Urothelium cell line (cell line): ENCODE results near the gene ATAD5.

Experiments
- DNase-seq: peaks from one replicate; pipeline ENCODE4 v3.0.0; 2011; ENCODE audit warnings: low spot score, mixed read lengths
- FAIRE-seq: peaks from 2 replicates; lab custom pipeline; 2011; peaks lifted over from hg19 to GRCh38; lab: Jason Lieb, UNC

Gene ATAD5

DNA sequence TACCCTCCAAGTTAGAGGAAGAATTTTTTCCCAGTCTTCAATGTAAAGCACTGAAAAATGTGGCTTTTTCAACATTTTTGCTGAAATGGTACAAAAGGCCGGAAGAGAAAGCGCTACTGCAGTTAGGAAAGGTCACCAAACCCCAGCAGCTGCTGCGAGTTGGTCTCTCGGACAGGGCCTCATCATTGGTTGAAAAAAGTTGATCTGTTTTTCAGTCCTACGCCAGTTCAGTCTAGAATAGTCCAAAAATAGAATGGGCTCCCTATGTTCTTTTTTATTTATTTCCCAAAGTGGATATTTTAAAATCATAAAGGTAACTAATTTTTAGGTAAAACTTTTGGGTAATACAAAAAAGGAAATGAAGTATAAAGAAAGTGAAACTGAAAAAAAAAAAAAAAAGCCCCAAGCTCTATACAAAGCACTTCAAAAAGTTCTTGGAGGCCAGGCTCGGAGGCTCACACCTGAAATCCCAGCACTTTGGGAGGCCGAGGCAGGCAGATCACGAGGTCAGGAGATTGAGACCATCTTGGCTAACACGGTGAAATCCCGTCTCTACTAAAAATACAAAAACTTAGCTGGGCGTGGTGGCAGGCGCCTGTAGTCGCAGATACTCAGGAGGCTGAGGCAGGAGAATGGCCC, 107.4 kb downstream of the ATAD5 start:
- no peak for FAIRE-seq
- DNase-seq, result no peak

DNA sequence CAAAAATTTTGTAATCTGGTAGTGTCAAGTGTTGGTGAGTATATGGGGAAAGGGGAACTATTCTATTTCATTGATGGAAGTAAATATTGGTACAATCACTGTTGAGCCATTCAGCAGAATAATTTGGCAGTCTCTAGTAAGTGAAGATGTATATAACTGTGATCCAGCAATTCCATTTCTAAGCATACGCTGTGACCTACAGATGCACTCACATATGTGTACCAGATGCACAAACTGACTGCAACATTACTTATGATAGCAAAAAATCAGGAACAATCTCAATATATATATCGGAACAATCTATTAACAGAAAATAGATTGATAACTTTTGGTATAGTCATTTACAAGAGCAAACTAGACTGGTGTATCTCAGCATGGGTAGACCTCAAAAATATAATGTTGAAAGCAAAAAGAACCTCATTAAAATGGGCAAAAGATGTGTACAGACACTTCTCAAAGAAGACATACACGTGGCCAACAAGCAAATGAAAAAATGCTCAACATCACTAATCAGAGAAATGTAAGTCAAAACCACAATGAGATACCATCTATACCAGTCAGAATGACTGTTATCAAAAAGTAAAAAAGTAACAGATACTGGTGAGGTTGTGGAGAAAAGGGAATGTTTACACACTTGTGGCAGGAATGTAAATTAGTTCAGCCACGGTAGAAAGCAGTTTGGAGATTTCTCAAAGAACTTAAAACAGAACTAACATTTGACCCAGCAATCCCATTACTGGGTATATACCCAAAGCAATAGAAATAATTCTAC, 110.7 kb downstream of the ATAD5 start:
- FAIRE-seq, result no peak
- DNase-seq, result no peak
